Activated CD4-positive, CD25-positive, alpha-beta regulatory T cell treated with anti-CD3 and anti-CD28 coated beads, Interleukin-2, amount 50 U/mL, for 16 hours (primary cell): ENCODE measurements around the gene UNC5CL.

Experiments
- DNase-seq: peaks from one replicate; pipeline ENCODE4 v3.0.0-alpha.2; 2020; ENCODE audit warnings: low read depth, low spot score

UNC5CL gene

GRCh38 chr6:41039060-41039998 is at the start of gene UNC5CL:
Gene UNC5CL, minus strand, starts transcription at chr6:41039221. Its CDS starts 4,147 bp downstream, at chr6:41035074.
- DNase-seq, result peak; percentile 23

- no peak for DNase-seq
Measured at GRCh38 chr6:41088451-41088850, 49.4 kb upstream of the UNC5CL start.

- no peak for DNase-seq
Measured at GRCh38 chr6:41085182-41085581, 46.2 kb upstream of the UNC5CL start.

- no peak for DNase-seq
Measured at GRCh38 chr6:41083072-41083471, 44.1 kb upstream of the UNC5CL start.

GRCh38 chr6:41080621-41081020 is 41.6 kb upstream of the UNC5CL start:
- no peak for DNase-seq

GRCh38 chr6:41079080-41079479 is 40.1 kb upstream of the UNC5CL start:
- no peak for DNase-seq

- DNase-seq, result no peak
Measured at GRCh38 chr6:41078101-41078500, 39.1 kb upstream of the UNC5CL start.

GRCh38 chr6:41077536-41077935 is 38.5 kb upstream of the UNC5CL start:
- DNase-seq, result no peak

- no peak for DNase-seq
Measured at GRCh38 chr6:41075651-41076626, 36.9 kb upstream of the UNC5CL start.

GRCh38 chr6:41074692-41075436 is 35.8 kb upstream of the UNC5CL start:
- no peak for DNase-seq

- no peak for DNase-seq
Measured at GRCh38 chr6:41073968-41074691, 35.1 kb upstream of the UNC5CL start.

GRCh38 chr6:41073203-41073967 is 34.4 kb upstream of the UNC5CL start:
- peak; percentile 63 for DNase-seq

- DNase-seq, result no peak
Measured at GRCh38 chr6:41072836-41073202, 33.8 kb upstream of the UNC5CL start, which contains the start of gene NFYA. Gene NFYA, plus strand, starts transcription at chr6:41072974. Its CDS starts 6,116 bp downstream, at chr6:41079090.

- DNase-seq, result peak; percentile 99
Measured at GRCh38 chr6:41071923-41072835, 33.2 kb upstream of the UNC5CL start, which contains the start of gene OARD1. Gene OARD1, minus strand, starts transcription at chr6:41072356. Its CDS starts 722 bp downstream, at chr6:41071634.

GRCh38 chr6:41071501-41071922 is 32.5 kb upstream of the UNC5CL start:
- DNase-seq, result no peak

GRCh38 chr6:41066867-41067304 is 27.9 kb upstream of the UNC5CL start:
- DNase-seq, result peak; percentile 39

GRCh38 chr6:41065550-41066026 is 26.6 kb upstream of the UNC5CL start:
- DNase-seq, result no peak

GRCh38 chr6:41064841-41065240 is 25.8 kb upstream of the UNC5CL start:
- DNase-seq, result no peak
